ENCODE data around the gene LEF1.

GRCh38 chr4:107997794-107998193 lies 170.9 kb downstream of the LEF1 start:
- TF ChIP-seq CTCF (IDR thresholded peaks at IDR 0.05) (no peak), POLR2A (IDR thresholded peaks at IDR 0.05) (no peak), POLR2AphosphoS5 (IDR thresholded peaks at IDR 0.05) (no peak)
